NCI-H1436 treated with DMSO at 0.1 percent for 48 hours (cell line): ENCODE measurements around the gene ASIC3.

Experiments used
- DNase-seq: peaks from one replicate; lab custom pipeline; 2025; lab: John Stamatoyannopoulos, UW

ASIC3 gene

GRCh38 chr7:151085691-151086620, 37.6 kb downstream of the ASIC3 start, which contains the start of gene AGAP3:
Gene AGAP3, plus strand, starts transcription at chr7:151086475. Its CDS starts 267 bp downstream, at chr7:151086742.
- no peak for DNase-seq

- DNase-seq: no peak
Observed at GRCh38 chr7:151086802-151087244, 38.5 kb downstream of the ASIC3 start.

- no peak for DNase-seq
Observed at GRCh38 chr7:151087245-151088018, 39.1 kb downstream of the ASIC3 start.

GRCh38 chr7:151088019-151088855, 39.9 kb downstream of the ASIC3 start:
- DNase-seq: no peak

GRCh38 chr7:151088856-151089699, 40.7 kb downstream of the ASIC3 start:
- DNase-seq: no peak

- DNase-seq: no peak
Observed at GRCh38 chr7:151089893-151090730, 41.8 kb downstream of the ASIC3 start.

GRCh38 chr7:151091003-151091402, 42.7 kb downstream of the ASIC3 start:
- no peak for DNase-seq

GRCh38 chr7:151091431-151091830, 43.1 kb downstream of the ASIC3 start:
- DNase-seq: no peak

GRCh38 chr7:151091988-151092387, 43.7 kb downstream of the ASIC3 start:
- DNase-seq: no peak

- no peak for DNase-seq
Observed at GRCh38 chr7:151093748-151094147, 45.4 kb downstream of the ASIC3 start.

- DNase-seq: no peak
Observed at GRCh38 chr7:151094675-151095074, 46.3 kb downstream of the ASIC3 start.

- DNase-seq: no peak
Observed at GRCh38 chr7:151095123-151095797, 46.9 kb downstream of the ASIC3 start.

GRCh38 chr7:151095828-151096475, 47.6 kb downstream of the ASIC3 start:
- no peak for DNase-seq

GRCh38 chr7:151099486-151100211, 51.3 kb downstream of the ASIC3 start:
- no peak for DNase-seq

- no peak for DNase-seq
Observed at GRCh38 chr7:151100921-151101320, 52.6 kb downstream of the ASIC3 start.

GRCh38 chr7:151101621-151102396, 53.5 kb downstream of the ASIC3 start:
- no peak for DNase-seq
